Common myeloid progenitor, CD34-positive (primary cell): ENCODE data around the gene GGN.
"Not testable (repeated sequence)": the region's sequence is repeated elsewhere in the genome, so short reads cannot be mapped to it uniquely, and the experiment has no call there.

Experiments used
- CTCF ChIA-PET: fragments of 350-600 bp; sonication (Branson Sonifier 250); formaldehyde crosslinking; loops from one replicate; lab custom pipeline; 2021; ENCODE audit warnings: antibody characterized with exemption; lab: Charles Lee
- POLR2A ChIA-PET: fragments of 350-600 bp; sonication (Branson Sonifier 250); formaldehyde crosslinking; loops from one replicate; lab custom pipeline; 2021; ENCODE audit warnings: antibody characterized with exemption; lab: Charles Lee
- DNase-seq, 3 donors: peaks; one replicate each; pipeline versions ENCODE4 v3.0.0 to v3.0.0-alpha.2; 2013
- H3K27ac ChIP-seq, 2 experiments: 1 replicate in 1 of 2; 2 replicates in 1 of 2; pipeline ENCODE4 v1.7.0; 2013; ENCODE audit warnings: inconsistent platforms in 2 of 2, low read length in 2 of 2, mild to moderate bottlenecking in 2 of 2, low read depth in 1 of 2, moderate library complexity in 1 of 2; ENCODE audit not compliant: severe bottlenecking in 2 of 2, insufficient read depth in 1 of 2, poor library complexity in 1 of 2
- H3K27me3 ChIP-seq, 5 experiments: replicated peaks in 2 of 5; 1 replicate in 3 of 5; 2 replicates in 2 of 5; pipeline versions ENCODE4 v1.6.1 to v1.7.0; 2013; ENCODE audit warnings: low read length in 4 of 5, mild to moderate bottlenecking in 2 of 5, moderate library complexity in 2 of 5, inconsistent platforms in 1 of 5; ENCODE audit not compliant: insufficient read depth in 5 of 5, control insufficient read depth in 4 of 5
- H3K36me3 ChIP-seq, 4 experiments: 1 replicate in 2 of 4; 2 replicates in 2 of 4; pipeline versions ENCODE4 v1.6.1 to v1.7.0; 2013; ENCODE audit warnings: low read length in 3 of 4, control low read depth in 1 of 4, mild to moderate bottlenecking in 1 of 4; ENCODE audit not compliant: control insufficient read depth in 4 of 4, insufficient read depth in 4 of 4
- H3K4me1 ChIP-seq, 4 experiments: 1 replicate in 3 of 4; 2 replicates in 1 of 4; pipeline versions ENCODE4 v1.6.1 to v1.7.1; 2013; ENCODE audit warnings: low read length in 3 of 4, mild to moderate bottlenecking in 3 of 4, control low read depth in 1 of 4, inconsistent platforms in 1 of 4, moderate library complexity in 1 of 4; ENCODE audit not compliant: control insufficient read depth in 4 of 4, insufficient read depth in 4 of 4; ENCODE audit errors: control extremely low read depth in 1 of 4
- H3K4me3 ChIP-seq, 7 experiments: 1 replicate in 4 of 7; 2 replicates in 3 of 7; pipeline versions ENCODE4 v1.5.1 to v1.7.0; 2013; ENCODE audit warnings: mild to moderate bottlenecking in 7 of 7, low read length in 6 of 7, moderate library complexity in 6 of 7, inconsistent platforms in 2 of 7, low read depth in 2 of 7, control low read depth in 1 of 7; ENCODE audit not compliant: insufficient read depth in 4 of 7, control insufficient read depth in 1 of 7; ENCODE audit errors: extremely low read depth in 1 of 7
- H3K9me3 ChIP-seq, 5 experiments: 1 replicate in 4 of 5; 2 replicates in 1 of 5; pipeline versions ENCODE4 v1.6.1 to v1.7.1; 2013; ENCODE audit warnings: low read length in 4 of 5, mild to moderate bottlenecking in 2 of 5, inconsistent platforms in 1 of 5, low read depth in 1 of 5, moderate library complexity in 1 of 5; ENCODE audit not compliant: control insufficient read depth in 4 of 5, insufficient read depth in 2 of 5; ENCODE audit errors: control extremely low read depth in 1 of 5
- WGBS: methylation state at CpG from one replicate; pipeline ENCODE4 v1.1.5; 2013; ENCODE audit not compliant: insufficient coverage; 5-methylcytosine and 5-hydroxymethylcytosine counted together

Gene GGN

DNA sequence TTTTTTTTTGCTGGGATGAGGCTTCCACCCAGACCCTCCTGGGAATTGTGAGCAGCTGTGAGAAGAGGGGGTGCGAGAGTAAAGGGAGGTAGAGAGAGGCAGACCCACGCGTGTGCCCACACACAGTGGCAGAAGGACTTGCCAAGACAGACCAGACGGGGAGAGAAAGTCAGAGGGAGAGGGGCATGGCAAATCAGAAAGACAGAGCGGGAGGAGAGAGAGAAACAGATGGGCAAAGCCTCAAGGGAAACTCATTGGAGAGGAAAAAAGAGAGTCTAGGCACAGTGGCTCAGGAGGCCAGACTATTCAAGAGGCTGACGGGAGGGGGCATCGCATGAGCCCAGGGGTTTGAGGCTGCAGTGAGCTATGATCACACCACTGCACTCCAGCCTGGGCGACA is 35.2 kb downstream of the GGN start:
- Histone ChIP-seq H3K9me3 (no peaks in the 10 kb centered on the region), H3K27ac (no peak overlapping the region), H3K4me1 (no peaks in the 10 kb centered on the region), H3K4me3 (no peak overlapping the region), H3K36me3 (no peaks in the 10 kb centered on the region), H3K27me3 (peaks cover 0 to 9% (median 2%) of the 10 kb centered on the region in 5 experiments)
- CTCF ChIA-PET, result no interaction called here
- POLR2A ChIA-PET, result no interaction called here
- DNase-seq, result no peak
- WGBS, result 80% methylated on average over 4 of the region's 8 CpGs

DNA sequence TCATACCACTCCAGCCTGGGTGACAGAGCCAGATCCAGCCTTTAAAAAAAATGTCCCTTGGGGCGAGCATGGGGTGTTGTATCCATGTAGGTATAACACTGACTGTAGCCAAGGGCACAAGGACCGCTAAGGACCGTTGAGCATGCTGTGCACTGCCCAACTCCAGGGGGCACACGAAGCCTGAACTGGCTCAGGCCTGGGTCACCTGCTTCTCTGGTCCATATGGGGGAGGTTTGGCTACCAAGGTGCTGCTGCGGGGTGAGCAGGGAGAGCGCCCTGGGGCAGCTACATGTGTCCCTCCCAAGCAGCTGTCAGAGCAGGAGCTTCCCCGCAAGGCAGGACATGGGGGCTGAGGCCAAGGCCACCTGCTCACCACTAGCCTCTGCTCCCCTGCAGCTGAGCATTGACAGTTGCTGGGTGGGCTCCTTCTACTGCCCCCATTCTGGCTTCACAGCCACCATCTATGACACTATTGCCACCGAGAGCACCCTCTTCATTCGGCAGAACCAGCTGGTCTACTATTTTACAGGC is 35.9 kb downstream of the GGN start:
- WGBS, result 72% methylated on average over 5 of the region's 9 CpGs

DNA sequence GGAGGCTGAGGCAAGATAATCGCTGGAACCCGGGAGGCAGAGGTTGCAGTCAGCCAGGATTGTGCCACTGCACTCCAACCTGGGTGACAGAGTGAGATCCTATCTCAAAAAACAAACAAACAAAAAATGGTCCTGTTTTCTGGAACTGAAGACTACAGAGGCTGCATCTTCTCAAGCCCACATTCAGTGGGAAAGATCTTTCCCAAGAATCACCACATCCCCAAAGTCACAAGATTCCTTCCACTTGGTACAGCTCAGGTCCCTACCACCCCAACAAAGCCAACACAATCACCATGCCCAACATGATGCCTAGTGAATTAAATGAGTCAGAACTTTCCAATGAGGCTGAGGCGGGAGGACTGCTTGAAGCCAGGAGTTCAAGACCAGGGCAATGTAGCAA is 37.0 kb downstream of the GGN start:
- ChIA-PET CTCF (interaction anchor here (1.5 kb wide), 1 partner anchor 107 kb away, joined by 3 read pairs; no protein-coding TSS in a partner anchor), POLR2A (interaction anchor here (0.7 kb wide), 1 partner anchor 12 kb away, joined by 3 read pairs; no protein-coding TSS in a partner anchor)
- H3K4me3 ChIP-seq, result no peak overlapping the region
- peaks cover 0 to 4% (median 0%) of the 10 kb centered on the region in 5 experiments for H3K27me3 ChIP-seq
- H3K9me3 ChIP-seq, result no peaks in the 10 kb centered on the region
- H3K36me3 ChIP-seq, result peaks cover 0 to 4% (median 0%) of the 10 kb centered on the region in 4 experiments
- H3K27ac ChIP-seq, result no peak overlapping the region
- 100% methylated on average over 1 of the region's 3 CpGs for WGBS
- H3K4me1 ChIP-seq, result no peaks in the 10 kb centered on the region
- DNase-seq, result no peak

More for the DNA sequence above, 35.9 kb downstream of the GGN start:
- ChIA-PET POLR2A (interaction anchor here (0.8 kb wide), 1 partner anchor 8 kb away, joined by 4 read pairs; no protein-coding TSS in a partner anchor), CTCF (interaction anchor here (1.5 kb wide), 1 partner anchor 108 kb away, joined by 3 read pairs; no protein-coding TSS in a partner anchor)
- DNase-seq, result no peak
- H3K4me1 ChIP-seq, result no peaks in the 10 kb centered on the region
- H3K4me3 ChIP-seq, result no peak overlapping the region
- H3K27ac ChIP-seq, result no peak overlapping the region
- H3K9me3 ChIP-seq, result no peaks in the 10 kb centered on the region
- H3K36me3 ChIP-seq, result no peaks in the 10 kb centered on the region
- H3K27me3 ChIP-seq, result peaks cover 0 to 9% (median 2%) of the 10 kb centered on the region in 5 experiments

- Histone ChIP-seq H3K27ac (no peak overlapping the region), H3K27me3 (peaks cover 0 to 2% (median 0%) of the 10 kb centered on the region in 5 experiments), H3K4me1 (no peaks in the 10 kb centered on the region), H3K4me3 (no peak overlapping the region), H3K36me3 (peaks cover 0 to 7% (median 3%) of the 10 kb centered on the region in 4 experiments), H3K9me3 (no peaks in the 10 kb centered on the region)
- CTCF ChIA-PET, result no interaction called here
- POLR2A ChIA-PET, result no interaction called here
- 100% methylated on average over 1 of the region's 4 CpGs for WGBS
- no peak for DNase-seq
These were observed 41.0 kb downstream of the GGN start for GRCh38 chr19:38346837-38347236.

DNA sequence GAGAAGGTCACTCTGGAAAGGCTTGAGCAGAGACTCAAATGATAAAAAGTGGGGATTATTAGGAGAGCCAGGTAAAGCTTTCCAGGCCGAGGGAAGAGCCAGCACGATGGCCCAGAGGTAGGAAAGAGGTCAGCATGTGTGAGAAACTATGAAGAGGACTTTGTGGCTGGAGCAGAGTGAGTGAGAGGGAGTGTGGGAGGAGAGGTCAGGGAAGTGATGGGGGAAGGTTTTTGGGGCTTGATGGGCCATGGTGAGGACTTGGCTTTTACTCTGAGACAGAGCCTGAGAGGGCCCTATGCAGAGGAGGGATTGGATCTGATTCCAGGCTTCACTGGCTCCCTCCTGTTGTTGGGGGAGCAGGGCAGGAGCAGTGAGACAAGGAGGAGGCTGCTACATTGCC is 46.9 kb downstream of the GGN start:
- Histone ChIP-seq H3K27ac (no peak overlapping the region), H3K4me3 (no peak overlapping the region), H3K36me3 (peaks cover 0 to 7% (median under 1%) of the 10 kb centered on the region in 4 experiments), H3K27me3 (no peaks in the 10 kb centered on the region), H3K9me3 (no peaks in the 10 kb centered on the region), H3K4me1 (peaks cover 0 to 14% (median 9%) of the 10 kb centered on the region in 4 experiments)
- 100% methylated on average over 2 of the region's 2 CpGs for WGBS
- DNase-seq, result no peak
- CTCF ChIA-PET, result no interaction called here
- POLR2A ChIA-PET, result no interaction called here

- DNase-seq, H3K27me3 ChIP-seq, H3K9me3 ChIP-seq, H3K27ac ChIP-seq, H3K4me3 ChIP-seq, H3K36me3 ChIP-seq, POLR2A ChIA-PET: not testable (repeated sequence)
- WGBS, result 88% methylated on average over 4 of the region's 4 CpGs
- CTCF ChIA-PET, result interaction anchor here (0.6 to 1.4 kb wide), 4 partner anchors 96 to 104 kb away, joined by 3 to 5 read pairs (median 4); no protein-coding TSS in a partner anchor
- H3K4me1 ChIP-seq, result peaks cover 0 to 15% (median 9%) of the 10 kb centered on the region in 4 experiments
These were observed 48.8 kb downstream of the GGN start for GRCh38 chr19:38339011-38339410.

- Histone ChIP-seq H3K27me3 (no peaks in the 10 kb centered on the region), H3K36me3 (no peaks in the 10 kb centered on the region), H3K4me1 (peaks cover 0 to 15% (median 9%) of the 10 kb centered on the region in 4 experiments), H3K9me3 (no peaks in the 10 kb centered on the region), H3K27ac (peak overlapping the region in 1 of 2 experiments; percentile 75), H3K4me3 (peak overlapping the region; percentile 6 to 93 (median 80))
- no peak for DNase-seq
- ChIA-PET CTCF (interaction anchor here (1.1 kb wide), 1 partner anchor 17 kb away, joined by 3 read pairs; no protein-coding TSS in a partner anchor), POLR2A (interaction anchor here (0.7 to 2.5 kb wide), 2 partner anchors 37 to 55 kb away, joined by 3 to 13 read pairs; partner anchors contain the start of gene PSMD8)
- 63% methylated on average over 9 of the region's 10 CpGs for WGBS
These were observed 50.5 kb downstream of the GGN start for GRCh38 chr19:38337360-38337653.
